HG03103 (cell line): ENCODE measurements around the gene CEP112.

Experiments
- ATAC-seq: cut with Tn5 transposase; IDR thresholded peaks from one replicate; pipeline ENCODE4 v1.9.1; 2021; ENCODE audit warnings: low read depth; ENCODE audit not compliant: unreplicated experiment

The CEP112 gene

DNA sequence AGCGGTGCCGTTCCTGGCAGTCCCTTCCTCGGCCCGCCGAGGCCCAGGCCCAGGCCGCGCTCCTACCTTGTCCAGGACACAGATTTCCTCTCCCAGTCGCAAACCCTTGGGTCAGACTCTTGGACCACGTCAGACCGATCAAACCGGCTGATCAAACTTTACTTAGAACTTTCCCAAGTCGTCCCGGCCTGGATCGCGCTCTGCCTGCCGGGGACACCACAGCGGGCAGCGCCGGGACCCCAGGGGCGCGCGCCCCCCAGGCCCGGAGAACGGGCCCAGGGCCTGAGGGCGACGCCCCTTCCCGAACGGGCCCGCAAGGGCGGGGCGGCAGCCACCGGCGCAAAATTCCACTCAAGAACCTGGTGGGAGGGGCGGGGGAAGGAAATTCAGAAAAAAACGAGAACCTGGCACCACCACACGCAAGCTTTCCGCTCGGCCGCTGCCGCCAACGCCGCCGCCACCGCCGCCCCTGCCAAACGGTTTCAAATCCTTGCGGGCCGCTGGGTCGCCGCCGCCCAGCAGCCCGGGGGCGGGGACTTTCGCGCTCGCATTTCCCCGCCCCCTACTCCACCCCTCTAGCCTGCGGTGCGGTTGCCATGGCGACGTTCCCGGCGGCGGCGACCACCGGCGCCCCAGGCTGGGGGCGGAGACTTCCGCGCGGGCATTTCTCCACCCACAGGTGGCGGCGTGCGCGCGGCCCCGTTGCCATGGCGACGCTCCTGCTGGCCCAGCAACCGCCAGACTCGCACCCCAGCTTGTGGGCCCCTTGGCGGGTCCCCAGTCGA is at the start of gene CEP112:
Gene CEP112 (minus strand): TSS at position 541 of the 785 bp plus-strand sequence.
- peak; percentile 59 for ATAC-seq

DNA sequence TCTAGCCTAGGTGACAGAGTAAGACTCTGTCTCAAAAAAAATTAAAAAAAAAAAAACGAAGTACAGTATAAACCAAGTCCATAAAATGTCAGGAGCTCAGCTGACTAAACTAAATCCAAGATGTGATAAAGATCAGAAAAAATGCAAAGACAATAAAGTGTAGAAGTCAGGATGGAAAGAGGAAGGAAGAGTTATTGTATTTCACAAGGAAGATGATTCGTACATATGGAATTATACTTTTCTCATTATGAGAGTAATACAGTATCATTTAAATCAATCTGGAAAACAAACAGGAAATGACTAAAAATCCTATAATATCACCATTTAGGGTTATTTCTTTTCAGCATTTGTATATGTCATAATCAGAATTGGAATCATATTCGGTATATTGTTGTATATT is 48.7 kb upstream of the CEP112 start:
- ATAC-seq = no peak

DNA sequence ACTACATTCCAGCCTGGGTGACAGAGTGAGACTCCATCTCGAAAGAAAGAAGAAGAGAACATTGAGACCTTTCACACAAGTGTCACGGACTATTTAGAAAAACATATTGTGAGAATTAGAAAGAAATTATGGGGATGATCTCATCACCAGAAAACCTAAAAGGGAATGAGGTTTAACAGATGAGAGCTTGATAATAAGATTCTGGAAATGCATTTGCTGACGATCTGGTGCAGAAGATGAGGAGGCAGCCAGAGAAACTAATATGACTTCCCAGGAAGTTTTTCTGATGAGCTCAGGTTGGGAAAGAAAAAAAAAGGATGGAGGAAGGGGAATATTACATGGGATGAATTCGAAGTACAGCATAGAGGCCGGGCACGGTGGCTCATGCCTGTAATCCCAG is 48.1 kb upstream of the CEP112 start:
- no peak for ATAC-seq

DNA sequence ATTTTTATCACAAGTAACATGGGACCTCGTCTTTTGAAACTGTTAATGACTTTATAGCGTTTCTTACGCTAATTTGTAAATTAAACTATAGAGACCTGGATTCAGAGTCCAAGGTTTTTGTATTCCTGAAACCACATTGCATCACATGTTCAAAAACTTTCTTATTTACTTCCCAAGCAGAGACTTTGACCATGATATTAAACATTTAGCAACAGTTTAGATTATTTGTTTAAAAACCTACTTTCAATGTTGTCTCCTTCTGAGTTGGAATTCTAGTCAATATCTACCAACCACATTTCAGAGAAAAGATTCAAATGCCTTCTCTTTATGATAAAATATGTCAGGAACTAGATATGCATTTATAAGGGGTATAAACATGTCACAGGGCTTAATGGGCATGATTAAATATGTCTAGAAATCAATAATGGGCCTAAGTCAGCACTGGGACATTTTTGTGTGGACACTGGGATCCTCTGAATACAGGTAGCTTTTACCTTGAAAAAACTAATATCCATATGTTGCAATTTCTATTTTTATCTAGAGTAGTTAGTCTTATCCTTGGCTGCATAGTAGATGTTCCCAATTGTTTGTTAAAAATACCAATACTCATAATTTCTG is 43.6 kb upstream of the CEP112 start:
- ATAC-seq = no peak

DNA sequence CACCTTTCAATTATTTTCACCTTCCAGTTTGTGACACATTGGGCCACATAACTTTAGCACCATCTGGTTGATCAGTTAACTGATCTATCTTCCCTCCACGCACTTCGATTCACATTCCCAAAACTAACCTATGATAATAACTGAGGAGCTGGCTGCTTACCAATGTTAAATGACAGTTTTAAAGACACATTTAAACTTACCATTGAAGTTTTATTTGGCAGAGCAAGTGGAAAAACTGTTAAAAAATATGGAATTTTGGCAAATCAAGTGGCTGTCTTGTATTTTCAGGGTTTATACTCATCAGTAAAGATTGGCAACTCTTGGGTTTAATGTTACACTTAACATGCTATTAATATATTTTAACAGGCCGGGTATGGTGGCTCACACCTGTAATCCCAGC is 42.7 kb upstream of the CEP112 start:
- ATAC-seq = no peak

DNA sequence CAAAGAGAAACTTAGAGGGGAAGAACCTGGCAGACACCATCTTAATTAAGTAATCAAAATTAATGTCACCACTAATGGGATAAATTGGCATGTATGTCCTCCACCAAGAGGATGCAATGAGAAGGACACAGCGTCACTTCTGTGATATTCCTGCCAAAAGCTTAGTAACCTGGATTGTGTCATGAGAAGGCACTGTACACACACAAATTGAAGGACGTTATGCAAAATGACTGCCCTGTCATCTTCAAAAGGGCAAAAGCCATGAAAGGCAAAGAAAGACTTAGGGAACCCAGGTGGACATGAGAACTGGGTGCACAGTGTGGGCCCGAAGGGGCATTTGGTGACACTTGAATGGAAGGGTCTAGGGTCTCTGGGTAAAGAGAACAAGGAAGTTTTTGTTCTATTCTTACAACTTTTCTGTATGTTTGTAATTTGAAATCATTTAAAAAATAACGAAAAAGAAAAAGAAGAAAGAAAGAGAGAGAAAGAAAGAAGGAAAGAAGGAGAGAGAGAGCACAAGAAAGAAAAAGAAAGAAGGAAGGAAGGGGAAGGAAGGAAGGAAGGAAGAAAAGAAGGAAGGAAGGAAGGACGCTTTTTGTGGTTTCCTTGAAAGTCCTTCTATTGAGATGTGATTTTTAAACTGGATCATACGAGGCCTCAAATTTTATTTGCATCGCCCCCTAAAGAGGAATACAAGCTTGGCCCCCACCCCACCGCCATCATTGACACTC is 41.3 kb upstream of the CEP112 start:
- ATAC-seq = no peak

DNA sequence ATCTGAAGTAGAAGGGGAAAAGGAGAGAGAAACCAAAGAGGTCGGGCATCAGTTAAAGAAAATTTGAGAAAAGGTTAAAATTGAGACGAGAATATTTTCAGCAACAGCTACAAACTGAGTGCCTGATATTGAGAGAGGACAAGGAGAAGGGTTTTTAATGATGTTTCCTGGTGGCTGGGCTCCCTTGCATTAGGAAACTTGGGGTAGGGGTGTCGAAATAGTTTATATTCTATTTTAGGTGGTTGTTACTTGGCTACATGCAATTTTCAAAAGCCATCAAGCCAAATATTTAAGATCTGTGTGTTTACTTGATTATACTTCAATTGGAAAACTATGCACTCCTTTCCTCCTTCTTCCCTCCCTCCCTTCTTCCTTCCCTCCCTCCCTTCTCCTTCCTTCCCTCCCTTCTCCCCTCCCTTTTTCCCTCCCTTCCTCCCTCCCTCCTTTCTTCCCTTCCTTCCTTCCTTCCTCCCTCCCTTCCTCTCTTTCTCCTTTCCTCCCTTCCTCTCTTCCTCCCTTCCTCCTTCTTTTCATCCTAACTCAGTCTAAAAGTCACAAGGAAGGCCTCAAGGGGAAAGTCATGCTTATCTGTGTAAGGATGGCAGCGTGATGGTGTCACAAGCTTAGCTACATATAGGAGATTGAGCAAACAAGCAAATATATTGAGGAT is 39.1 kb upstream of the CEP112 start:
- no peak for ATAC-seq

DNA sequence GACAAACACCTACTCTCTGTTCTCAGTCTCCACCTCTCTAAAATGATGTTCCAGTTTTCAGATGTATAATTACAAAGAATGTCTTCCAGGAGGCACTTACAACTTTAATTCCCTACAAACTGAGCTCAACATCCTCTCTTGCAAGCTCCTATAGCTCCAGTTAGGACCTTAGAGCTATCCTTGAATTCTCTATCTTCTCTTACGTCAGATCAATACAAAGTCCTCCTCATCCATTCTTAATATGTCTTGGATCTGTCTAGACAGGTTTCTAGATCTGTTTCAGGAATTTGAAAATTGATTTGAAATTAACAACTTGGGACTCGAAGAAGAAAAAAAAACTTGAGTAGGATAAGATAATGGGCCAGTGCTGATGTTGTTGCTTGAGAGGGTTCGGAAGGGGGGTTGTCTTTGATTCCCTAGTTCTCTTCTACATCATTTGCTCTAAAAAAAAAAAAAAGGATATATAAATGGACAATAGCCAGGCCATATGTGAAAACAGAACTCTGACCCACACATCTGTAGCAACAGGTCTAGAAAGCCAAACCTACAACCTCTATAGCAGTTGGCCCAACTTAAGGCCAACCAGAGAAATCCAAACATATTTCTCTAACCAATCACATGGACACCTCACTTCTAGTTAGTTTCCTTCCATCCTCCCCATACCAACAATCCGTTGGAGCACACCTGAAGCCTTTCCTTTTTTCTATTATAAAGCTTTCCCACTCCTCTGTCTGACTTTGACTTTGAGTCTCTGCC is 38.0 kb upstream of the CEP112 start:
- no peak for ATAC-seq

DNA sequence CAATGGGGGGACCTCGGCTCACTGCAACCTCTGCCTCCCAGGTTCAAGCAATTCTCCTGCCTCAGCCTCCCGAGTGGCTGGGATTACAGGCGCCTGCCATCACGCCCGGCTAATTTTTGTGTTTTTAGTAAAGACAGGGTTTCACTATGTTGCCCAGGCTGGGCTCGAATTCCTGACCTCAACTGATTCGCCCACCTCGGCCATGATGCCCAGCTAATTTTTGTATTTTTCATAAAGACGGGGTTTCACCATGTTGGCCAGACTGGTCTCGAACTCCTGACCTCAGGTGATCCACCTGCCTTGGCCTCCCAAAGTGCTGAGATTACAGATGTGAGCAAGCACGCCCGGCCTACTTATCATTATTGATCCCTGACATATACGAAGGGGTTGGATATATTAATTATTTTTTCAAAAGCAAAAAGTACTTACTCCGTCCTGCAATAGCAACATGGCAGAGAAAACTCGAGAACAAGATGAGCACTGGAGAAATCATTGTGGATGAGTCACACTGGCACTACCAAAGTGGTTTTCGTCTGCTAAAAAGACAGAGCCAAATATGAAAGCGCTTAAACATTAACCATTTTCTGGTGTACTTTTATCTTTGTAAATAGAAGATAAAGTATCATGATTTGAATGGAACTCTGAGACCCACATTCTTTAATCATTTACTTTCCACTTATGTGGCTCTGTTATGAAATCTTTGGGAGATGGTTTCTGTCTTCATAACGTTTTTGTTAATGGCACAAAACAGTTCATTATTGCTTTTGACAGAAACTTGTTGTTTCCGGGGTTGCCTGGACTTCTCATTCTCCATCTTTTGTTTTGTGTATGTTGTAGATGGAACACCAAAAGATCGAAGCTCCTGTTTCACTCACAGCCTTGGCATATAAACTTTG is 37.2 kb upstream of the CEP112 start, which contains the start of gene APOH:
Gene APOH (minus strand): TSS at position 529 of the 896 bp plus-strand sequence. CDS start 36 bp downstream, at position 493.
- no peak for ATAC-seq

DNA sequence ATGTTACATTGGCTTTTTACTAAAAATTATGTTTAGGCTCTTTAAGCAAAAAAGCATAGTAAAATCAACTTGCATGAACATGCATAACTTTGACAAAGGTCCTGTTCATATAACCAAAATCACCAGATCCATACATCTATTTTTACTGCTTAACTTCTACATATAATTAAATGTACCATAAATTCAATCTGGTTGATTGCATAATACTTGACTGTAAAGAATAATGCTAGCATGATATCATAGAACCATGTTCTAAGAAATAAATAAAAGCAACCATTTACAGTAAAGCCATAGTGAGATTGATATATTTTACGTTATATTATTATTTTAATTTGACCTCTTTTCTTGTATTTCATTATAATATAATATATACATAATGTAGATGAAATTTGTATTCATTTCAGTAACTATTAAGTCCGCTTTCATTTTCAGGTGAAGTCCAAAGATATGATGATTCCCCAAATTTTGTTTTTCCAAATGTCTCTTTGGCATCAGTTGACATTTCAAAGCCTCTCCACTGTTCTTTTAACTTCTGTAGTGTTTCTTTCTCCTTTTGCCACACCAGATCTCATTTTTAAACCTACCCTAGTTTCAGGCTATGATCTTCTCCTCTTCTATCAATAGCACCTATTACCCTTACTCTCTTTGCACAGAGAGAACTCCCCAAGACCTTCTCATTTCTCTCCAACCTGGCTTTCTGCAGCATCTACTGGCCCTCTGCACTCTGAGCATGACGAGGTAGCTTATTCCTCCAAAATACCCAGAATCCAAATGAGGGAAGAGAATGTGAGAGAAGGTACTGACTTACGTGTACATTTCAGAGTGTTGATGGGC is 35.5 kb upstream of the CEP112 start:
- ATAC-seq = no peak

DNA sequence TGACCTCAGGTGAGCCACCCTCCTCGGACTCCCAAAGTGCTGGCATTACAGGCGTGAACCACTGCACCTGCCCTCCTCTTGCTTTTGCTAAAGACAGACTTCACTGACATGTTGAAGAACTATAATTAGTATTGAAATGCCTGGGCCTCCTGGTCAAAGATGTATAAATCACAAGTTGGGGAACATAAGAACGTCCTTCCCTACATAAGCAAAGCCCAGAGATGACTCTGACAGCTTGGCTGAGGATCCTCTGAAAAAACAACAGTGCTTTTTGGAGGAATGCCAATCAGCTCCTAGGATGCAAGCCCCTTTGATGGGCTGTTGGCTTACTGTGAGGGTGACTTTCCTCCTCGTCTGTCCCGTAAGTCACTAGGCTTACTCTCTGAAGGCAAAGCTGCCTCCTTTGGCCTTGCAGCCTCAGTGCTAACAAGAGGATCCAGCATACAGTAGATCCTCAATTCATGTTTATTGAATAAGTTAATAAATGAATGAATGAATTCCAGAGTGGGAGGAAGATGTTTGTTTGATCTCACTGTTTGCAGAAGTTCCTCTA is 30.9 kb upstream of the CEP112 start:
- ATAC-seq = no peak

DNA sequence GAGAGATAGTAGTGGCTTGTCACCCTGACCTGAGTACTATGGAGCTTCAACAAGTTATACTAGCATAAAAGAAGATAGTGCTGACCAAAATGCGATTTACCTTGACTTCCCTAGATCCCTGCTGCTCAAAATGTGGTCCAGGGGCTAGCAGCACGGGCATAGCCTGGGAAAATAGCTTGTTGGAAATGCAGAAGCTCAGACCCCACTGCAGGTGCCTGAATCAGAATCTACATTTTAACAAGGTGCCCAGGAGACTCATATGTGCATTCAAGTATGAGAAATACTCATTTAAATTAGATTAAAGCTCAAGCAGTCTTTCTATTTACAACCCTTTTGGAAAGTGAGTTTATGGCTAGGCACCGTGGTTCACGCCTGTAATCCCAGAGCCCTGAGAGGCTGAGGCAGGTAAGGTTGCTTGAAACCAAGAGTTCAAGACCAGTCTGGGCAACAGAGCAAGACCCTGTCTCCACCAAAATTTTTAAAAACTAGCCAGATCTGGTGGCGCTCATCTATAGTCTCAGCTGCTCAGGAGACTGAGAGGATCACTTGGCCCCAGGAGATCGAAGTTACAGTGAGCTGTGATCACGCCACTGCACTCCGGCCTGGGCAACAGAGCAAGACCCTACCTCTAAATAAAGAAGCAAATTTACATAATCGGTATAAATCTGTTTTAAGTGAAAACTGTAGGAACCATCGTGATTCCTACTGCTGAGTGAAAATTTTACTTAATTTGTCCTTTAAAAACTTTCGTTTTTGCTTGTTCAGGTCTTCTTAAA is 30.0 kb upstream of the CEP112 start:
- no peak for ATAC-seq

DNA sequence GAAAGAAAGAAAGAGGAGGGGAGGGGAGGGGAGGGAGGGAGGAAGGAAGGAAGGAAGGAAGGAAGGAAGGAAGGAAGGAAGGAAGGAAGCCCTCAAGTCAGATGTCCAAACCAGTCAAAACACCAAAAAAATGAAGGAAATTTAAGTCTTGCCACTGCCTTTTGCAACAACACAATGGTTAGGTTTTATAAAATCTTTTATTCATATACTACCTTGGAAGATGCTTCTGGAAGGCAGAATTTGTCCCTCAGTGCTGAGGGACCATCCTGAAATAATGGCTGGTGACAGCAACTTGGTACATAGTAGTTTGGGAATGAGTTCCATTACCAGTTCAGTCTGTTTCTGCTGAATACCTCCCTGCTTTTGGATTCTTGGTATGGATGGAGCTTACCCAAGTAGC is 29.4 kb upstream of the CEP112 start:
- ATAC-seq = no peak

DNA sequence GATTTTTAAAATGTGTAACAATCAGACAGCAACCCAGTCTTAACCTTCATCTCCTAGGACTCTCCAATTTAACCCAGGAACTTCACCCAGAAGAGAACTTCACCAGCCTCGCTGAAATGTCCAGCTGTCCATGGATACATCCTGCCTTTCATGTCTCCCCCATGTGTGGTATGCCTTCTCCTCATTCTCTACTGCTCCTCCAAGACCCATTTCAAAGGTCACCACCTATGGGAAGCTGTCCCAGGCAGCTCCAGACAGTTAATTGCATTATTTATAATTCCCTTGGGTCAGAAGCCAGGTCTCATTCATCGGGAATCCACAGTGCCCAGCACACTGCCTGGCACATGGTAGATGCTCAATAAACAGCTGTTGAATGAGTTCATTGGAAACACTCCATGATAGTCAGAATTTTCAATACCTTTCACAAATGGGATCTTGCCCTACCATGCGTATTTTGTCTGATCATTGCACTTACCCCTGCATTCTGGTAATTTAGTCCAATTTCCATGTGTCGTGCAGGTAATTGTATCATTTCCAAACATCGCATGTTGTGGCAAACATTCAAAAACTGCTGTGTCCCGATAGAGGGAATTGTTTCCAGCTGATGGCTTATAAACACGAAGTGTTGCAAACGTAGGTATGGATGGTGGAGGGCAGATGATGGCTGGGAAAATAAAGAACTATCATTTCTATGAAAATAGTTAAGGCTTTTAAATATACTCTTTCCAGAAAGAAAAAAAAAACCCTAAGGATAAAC is 28.3 kb upstream of the CEP112 start:
- no peak for ATAC-seq

DNA sequence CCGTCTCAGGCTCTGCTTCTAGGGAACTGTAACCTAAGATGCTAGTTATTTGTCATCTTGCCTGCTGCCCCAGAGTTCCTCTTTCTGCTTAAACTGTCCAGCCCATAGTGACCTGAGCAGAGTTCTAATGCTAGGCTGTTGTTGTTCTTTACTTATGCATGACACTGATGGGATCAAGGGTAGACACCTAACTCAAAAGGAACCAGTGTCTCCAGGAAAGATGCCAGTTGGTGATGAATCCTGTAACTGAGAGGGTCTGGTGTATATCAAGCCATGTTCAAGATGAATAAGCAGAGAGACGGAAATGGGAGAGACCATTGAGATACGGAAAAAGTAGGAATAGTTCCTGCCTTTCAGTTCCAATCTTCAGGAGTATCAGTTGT is 23.6 kb upstream of the CEP112 start:
- no peak for ATAC-seq

DNA sequence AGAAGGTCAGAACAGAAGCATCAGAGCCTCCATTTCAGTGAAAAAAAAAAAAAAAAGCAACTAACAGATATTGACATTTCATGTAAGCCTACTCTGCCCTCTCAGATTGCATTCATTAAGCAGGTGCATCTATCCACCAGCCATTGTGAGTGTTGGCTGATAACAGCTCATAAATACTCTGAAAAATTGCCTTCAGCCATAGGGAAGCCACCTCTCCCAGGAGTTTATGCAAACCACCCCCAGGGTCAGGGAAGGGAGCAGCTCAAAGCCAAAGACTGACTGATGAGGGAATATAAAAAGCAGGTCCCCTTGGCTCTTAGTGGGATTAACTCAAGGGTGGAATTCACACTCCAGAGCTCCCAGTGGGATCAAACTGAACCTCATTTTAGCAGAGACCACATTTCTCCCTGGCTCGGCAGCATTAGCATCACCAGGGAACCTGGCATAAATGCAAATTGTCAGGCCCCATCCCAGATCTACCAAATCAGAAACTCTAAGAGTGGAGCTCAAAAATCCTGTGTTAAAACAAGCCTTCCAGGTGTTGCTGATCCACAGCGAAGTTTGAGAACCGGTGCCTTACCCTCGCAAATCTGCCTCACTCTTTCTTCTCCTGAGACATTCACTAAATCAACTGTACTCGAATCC is 23.1 kb upstream of the CEP112 start:
- no peak for ATAC-seq
